ENCODE results near the gene VWA7.

Gene VWA7

DNA sequence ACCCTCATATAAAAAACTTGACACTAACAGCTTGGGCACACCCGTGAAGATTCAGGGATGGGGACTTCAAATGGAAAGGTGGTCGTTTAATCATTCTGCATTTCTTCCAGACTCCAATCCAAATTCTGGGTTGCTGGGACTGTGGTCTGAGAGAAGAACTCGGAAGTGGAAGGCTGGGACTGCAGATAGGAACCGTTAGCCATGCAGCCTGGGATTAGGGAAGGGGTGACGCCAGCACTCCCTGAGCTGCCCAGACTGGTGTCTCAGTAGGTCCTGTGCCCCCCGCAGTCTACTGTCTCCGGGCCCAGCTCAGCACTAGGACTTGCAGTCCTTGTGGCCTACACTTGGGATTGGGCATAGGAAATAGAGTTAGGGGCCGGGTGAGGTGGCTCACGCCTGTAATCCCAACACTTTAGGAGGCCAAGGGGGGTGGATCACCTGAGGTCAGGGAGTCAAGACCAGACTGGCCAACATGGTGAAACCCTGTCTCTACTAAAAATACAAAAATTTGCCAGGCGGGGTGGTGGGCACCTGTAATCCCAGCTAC is 40.3 kb downstream of the VWA7 start:
- no peak for TF ChIP-seq MAX (IDR thresholded peaks at IDR 0.05; ENCODE audit: low read depth, low read length)
- no peak for TF ChIP-seq MYC (IDR thresholded peaks at IDR 0.05; ENCODE audit: low read depth, low read length)
- TF ChIP-seq, protein P1, sequence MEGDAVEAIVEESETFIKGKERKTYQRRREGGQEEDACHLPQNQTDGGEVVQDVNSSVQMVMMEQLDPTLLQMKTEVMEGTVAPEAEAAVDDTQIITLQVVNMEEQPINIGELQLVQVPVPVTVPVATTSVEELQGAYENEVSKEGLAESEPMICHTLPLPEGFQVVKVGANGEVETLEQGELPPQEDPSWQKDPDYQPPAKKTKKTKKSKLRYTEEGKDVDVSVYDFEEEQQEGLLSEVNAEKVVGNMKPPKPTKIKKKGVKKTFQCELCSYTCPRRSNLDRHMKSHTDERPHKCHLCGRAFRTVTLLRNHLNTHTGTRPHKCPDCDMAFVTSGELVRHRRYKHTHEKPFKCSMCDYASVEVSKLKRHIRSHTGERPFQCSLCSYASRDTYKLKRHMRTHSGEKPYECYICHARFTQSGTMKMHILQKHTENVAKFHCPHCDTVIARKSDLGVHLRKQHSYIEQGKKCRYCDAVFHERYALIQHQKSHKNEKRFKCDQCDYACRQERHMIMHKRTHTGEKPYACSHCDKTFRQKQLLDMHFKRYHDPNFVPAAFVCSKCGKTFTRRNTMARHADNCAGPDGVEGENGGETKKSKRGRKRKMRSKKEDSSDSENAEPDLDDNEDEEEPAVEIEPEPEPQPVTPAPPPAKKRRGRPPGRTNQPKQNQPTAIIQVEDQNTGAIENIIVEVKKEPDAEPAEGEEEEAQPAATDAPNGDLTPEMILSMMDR (IDR thresholded peaks at IDR 0.05; ENCODE audit: low read depth, low read length) = no peak
- no peak for TF ChIP-seq POLR2A (IDR thresholded peaks at IDR 0.05; ENCODE audit: extremely low read depth, insufficient read length)
- DNase-seq (ENCODE audit: low read depth) = peak; percentile 53

GRCh38 chr6:31736021-31736767 is 40.9 kb downstream of the VWA7 start, which contains the start of gene CLIC1:
Gene CLIC1 (minus strand): TSS chr6:31736530. CDS start chr6:31736300, 230 bp downstream.
- peak; percentile 87 for TF ChIP-seq POLR2A (IDR thresholded peaks at IDR 0.05; ENCODE audit: extremely low read depth, insufficient read length)
- TF ChIP-seq MAX (IDR thresholded peaks at IDR 0.05; ENCODE audit: low read depth, low read length) = peak; percentile 20; the same call in 1 of the 2 replicates
- TF ChIP-seq, protein P1 (IDR thresholded peaks at IDR 0.05; ENCODE audit: low read depth, low read length) = no peak
- peak; percentile 57 for TF ChIP-seq MYC (IDR thresholded peaks at IDR 0.05; ENCODE audit: low read depth, low read length)
- DNase-seq (ENCODE audit: low read depth) = peak; percentile 99
- peak within 1 kb of the TSS; percentile 100 for H3K4me3 ChIP-seq (ENCODE audit: low read depth, low read length)

More for the DNA sequence above, 40.3 kb downstream of the VWA7 start:
- H3K4me3 ChIP-seq (ENCODE audit: low read depth, low read length) = peak overlapping the region; percentile 100

- peak; percentile 59 for TF ChIP-seq POLR2A (IDR thresholded peaks at IDR 0.05; ENCODE audit: extremely low read depth, insufficient read length)
- peak; percentile 71 for TF ChIP-seq MAX (IDR thresholded peaks at IDR 0.05; ENCODE audit: low read depth, low read length)
- TF ChIP-seq, protein P1 (IDR thresholded peaks at IDR 0.05; ENCODE audit: low read depth, low read length) = no peak
- TF ChIP-seq MYC (IDR thresholded peaks at IDR 0.05; ENCODE audit: low read depth, low read length) = peak; percentile 85
- peak; percentile 95 for DNase-seq (ENCODE audit: low read depth)
- peak overlapping the region; percentile 100 for H3K4me3 ChIP-seq (ENCODE audit: low read depth, low read length)
Observed at GRCh38 chr6:31734821-31735406, 42.2 kb downstream of the VWA7 start.

DNA sequence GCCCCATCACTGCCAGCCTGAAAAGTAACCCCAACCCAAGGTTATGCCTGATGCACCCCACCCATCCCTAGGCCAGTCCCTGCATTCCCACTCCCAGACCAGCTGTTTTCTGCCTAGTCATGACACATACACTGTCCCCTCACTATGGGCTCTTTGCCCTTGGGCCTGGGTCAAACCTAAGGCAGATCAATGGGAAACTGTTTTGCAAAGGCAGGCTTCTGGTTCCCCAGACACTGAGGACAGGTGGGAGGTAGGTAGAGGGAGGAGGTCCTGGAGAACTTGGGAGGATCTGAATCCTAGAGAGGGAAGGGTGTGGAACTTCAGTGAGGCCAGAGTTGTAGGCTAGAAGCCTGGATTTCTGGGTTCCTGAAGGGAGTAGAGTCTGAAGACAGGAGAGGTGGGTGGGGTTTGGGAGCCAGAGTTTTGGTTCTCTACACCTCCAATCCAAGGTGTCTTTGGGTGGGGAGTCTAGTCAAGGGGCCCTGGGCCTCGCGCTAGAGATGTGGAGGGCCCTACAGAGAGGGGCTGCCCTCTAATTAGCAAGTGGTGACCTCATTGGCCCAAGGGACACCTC is 42.8 kb downstream of the VWA7 start:
- no peak for DNase-seq (ENCODE audit: low read depth)
- H3K4me3 ChIP-seq (ENCODE audit: low read depth, low read length) = peak overlapping the region; percentile 100
- TF ChIP-seq MYC (IDR thresholded peaks at IDR 0.05; ENCODE audit: low read depth, low read length) (no peak), POLR2A (IDR thresholded peaks at IDR 0.05; ENCODE audit: extremely low read depth, insufficient read length) (no peak), MAX (IDR thresholded peaks at IDR 0.05; ENCODE audit: low read depth, low read length) (no peak)
- TF ChIP-seq, protein P1 (IDR thresholded peaks at IDR 0.05; ENCODE audit: low read depth, low read length) = no peak

DNA sequence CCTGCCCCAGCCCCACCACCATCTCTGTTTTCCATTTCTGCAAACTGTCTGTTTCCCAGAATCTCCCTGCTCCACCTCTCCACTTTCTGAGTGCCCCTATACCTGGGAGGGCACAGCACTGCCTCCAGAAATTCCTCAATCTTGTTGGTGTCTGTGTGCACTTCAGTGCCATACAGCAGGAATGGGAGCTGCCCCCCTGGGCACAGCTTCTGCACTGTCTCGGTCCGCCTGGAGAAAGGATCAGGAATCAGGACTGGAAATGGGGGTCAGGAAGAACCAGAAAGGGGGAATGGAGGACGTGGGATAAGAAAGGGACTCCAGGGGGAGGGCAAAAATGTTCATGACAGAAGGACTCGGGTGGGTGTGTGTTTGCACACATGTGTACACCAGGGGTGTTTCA is 43.4 kb downstream of the VWA7 start:
- H3K4me3 ChIP-seq (ENCODE audit: low read depth, low read length) = peak overlapping the region; percentile 100
- TF ChIP-seq POLR2A (IDR thresholded peaks at IDR 0.05; ENCODE audit: extremely low read depth, insufficient read length) (no peak), MYC (IDR thresholded peaks at IDR 0.05; ENCODE audit: low read depth, low read length) (no peak)
- no peak for DNase-seq (ENCODE audit: low read depth)

DNA sequence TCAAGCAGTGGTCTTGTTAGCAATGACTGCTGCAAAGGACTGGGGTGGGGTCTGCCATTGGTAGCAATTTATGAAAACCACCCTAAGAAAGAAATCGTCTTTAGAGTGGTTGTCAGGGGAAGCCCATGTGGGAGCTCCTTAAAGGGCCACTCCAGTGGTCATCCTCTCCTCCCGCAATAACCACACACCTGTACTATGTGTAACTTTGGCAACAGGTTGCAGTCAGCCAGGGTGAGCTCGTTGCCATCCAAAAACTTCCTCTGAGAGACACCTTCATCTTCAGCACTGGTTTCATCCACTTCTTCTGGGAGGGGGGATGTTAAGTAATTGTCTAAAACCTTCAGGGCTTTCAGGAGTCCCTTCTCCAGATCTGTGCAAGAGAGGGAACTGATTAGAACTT is 45.1 kb downstream of the VWA7 start:
- no peak for DNase-seq (ENCODE audit: low read depth)
- H3K4me3 ChIP-seq (ENCODE audit: low read depth, low read length) = no peak overlapping the region
- TF ChIP-seq, protein P1 (IDR thresholded peaks at IDR 0.05; ENCODE audit: low read depth, low read length) = no peak
- TF ChIP-seq POLR2A (IDR thresholded peaks at IDR 0.05; ENCODE audit: extremely low read depth, insufficient read length) = no peak
